ENCODE results near the gene CRADD. TPM values are rescaled to one million over a fixed set of nuclear protein-coding genes. Genes with fewer than 3 reads are reported as not detected.

The CRADD gene
- total and polyA plus RNA-seq, 10 of the 15 experiments (the other 5 are each of a cell fraction or from before 2014, with no cell fraction given) = 7.6 to 15.5 (median 11.7) TPM

DNA sequence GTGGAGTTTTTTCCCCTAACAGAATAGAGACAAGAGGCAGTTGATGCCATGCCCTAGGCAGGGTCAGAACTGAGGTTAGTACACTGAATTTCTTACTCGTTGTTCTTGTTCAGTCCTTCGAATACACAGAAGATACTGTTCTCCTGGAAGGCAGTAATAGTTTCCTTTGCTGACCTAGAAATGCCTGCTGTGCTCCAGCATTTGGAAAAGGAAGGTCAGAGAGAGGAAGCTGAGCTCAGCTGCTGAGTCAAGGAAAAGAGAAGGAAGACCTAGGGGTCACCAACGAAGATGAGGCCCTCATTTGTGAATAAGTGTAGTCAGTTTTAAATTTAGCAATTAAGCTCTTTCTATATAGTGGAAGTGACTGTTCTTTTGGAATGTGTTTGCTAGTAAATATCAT is 100.1 kb downstream of the CRADD start:
- Histone ChIP-seq H3K4me3 (no peak overlapping the region), H3K4me1 (ENCODE audit: control insufficient read depth, insufficient read depth, low read length) (no peaks in the 10 kb centered on the region), H3K9me3 (replicated peaks; ENCODE audit: control insufficient read depth, insufficient read depth, low read length) (no peaks in the 10 kb centered on the region), H3K4me2 (ENCODE audit: control insufficient read depth, insufficient read depth) (no peak overlapping the region), H3K27me3 (replicated peaks in 1 of 2; ENCODE audit: control insufficient read depth in 2 of 2, insufficient read depth in 2 of 2, low read length in 1 of 2) (no peaks in the 10 kb centered on the region), H3K9ac (ENCODE audit: control insufficient read depth, insufficient read depth, low read length) (no peak overlapping the region), H3K79me2 (ENCODE audit: control insufficient read depth, insufficient read depth, low read length) (no peaks in the 10 kb centered on the region), H3K27ac (ENCODE audit: control insufficient read depth, insufficient read depth) (no peak overlapping the region), H4K20me1 (ENCODE audit: control insufficient read depth, insufficient read depth) (no peaks in the 10 kb centered on the region), H2AFZ (ENCODE audit: control insufficient read depth, low read depth, low read length) (no peak overlapping the region), H3K36me3 (ENCODE audit: control insufficient read depth in 2 of 2, insufficient read depth in 2 of 2, low read length in 1 of 2) (no peaks in the 10 kb centered on the region)
- in situ Hi-C loops (cut with MboI) = no loop called here
- SMC1A ChIA-PET (ENCODE audit: uncharacterized antibody, unreplicated experiment) = interaction anchor here (0.7 kb wide), 2 partner anchors 206 to 272 kb away, joined by 3 to 5 read pairs; no protein-coding TSS in a partner anchor
- POLR2A ChIA-PET = no interaction called here
- intact Hi-C loops (cut with micrococcal nuclease; ENCODE audit: unreplicated experiment) = no loop called here
- WGBS (ENCODE audit: insufficient coverage, insufficient replicate concordance, low lambda C conversion rate, missing lambda C conversion rate) = 64% methylated on average over 3 of the region's 3 CpGs
- no TSS peak for BruUV-seq (replicated peaks)
- DNase-seq (ENCODE audit: low read depth, low spot score) (no peak), FAIRE-seq (no peak), ATAC-seq (no peak)
- RAD21 ChIA-PET (ENCODE audit: unreplicated experiment) = interaction anchor here (0.9 kb wide), 1 partner anchor 13 kb away, joined by 3 read pairs; no protein-coding TSS in a partner anchor
- CTCF ChIA-PET = interaction anchor here (1.2 kb wide), 1 partner anchor 11 kb away, joined by 3 read pairs; no protein-coding TSS in a partner anchor
- TF ChIP-seq FOS (IDR thresholded peaks at IDR 0.05; ENCODE audit: borderline replicate concordance, extremely low read depth, insufficient read length) = no peak
- no peak for TF ChIP-seq HDAC2 (IDR thresholded peaks at IDR 0.05)
- no peak for TF ChIP-seq ZZZ3 (IDR thresholded peaks at IDR 0.05; ENCODE audit: control insufficient read depth, insufficient read length, low read depth)
- TF ChIP-seq, protein P1, sequence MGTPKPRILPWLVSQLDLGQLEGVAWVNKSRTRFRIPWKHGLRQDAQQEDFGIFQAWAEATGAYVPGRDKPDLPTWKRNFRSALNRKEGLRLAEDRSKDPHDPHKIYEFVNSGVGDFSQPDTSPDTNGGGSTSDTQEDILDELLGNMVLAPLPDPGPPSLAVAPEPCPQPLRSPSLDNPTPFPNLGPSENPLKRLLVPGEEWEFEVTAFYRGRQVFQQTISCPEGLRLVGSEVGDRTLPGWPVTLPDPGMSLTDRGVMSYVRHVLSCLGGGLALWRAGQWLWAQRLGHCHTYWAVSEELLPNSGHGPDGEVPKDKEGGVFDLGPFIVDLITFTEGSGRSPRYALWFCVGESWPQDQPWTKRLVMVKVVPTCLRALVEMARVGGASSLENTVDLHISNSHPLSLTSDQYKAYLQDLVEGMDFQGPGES (IDR thresholded peaks at IDR 0.05) = no peak
- TF ChIP-seq PML (IDR thresholded peaks at IDR 0.05; ENCODE audit: low read length) = no peak
- no peak for TF ChIP-seq NR2C1 (IDR thresholded peaks at IDR 0.05)
- no peak for TF ChIP-seq FOXK2 (IDR thresholded peaks at IDR 0.05)
- TF ChIP-seq, protein P2, sequence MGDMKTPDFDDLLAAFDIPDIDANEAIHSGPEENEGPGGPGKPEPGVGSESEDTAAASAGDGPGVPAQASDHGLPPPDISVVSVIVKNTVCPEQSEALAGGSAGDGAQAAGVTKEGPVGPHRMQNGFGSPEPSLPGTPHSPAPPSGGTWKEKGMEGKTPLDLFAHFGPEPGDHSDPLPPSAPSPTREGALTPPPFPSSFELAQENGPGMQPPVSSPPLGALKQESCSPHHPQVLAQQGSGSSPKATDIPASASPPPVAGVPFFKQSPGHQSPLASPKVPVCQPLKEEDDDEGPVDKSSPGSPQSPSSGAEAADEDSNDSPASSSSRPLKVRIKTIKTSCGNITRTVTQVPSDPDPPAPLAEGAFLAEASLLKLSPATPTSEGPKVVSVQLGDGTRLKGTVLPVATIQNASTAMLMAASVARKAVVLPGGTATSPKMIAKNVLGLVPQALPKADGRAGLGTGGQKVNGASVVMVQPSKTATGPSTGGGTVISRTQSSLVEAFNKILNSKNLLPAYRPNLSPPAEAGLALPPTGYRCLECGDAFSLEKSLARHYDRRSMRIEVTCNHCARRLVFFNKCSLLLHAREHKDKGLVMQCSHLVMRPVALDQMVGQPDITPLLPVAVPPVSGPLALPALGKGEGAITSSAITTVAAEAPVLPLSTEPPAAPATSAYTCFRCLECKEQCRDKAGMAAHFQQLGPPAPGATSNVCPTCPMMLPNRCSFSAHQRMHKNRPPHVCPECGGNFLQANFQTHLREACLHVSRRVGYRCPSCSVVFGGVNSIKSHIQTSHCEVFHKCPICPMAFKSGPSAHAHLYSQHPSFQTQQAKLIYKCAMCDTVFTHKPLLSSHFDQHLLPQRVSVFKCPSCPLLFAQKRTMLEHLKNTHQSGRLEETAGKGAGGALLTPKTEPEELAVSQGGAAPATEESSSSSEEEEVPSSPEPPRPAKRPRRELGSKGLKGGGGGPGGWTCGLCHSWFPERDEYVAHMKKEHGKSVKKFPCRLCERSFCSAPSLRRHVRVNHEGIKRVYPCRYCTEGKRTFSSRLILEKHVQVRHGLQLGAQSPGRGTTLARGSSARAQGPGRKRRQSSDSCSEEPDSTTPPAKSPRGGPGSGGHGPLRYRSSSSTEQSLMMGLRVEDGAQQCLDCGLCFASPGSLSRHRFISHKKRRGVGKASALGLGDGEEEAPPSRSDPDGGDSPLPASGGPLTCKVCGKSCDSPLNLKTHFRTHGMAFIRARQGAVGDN (IDR thresholded peaks at IDR 0.05) = no peak
- TF ChIP-seq CUX1 (IDR thresholded peaks at IDR 0.05; ENCODE audit: insufficient replicate concordance, low read depth, low read length) = no peak
- TF ChIP-seq RUNX3 (IDR thresholded peaks at IDR 0.05; ENCODE audit: low read length) = no peak
- no peak for TF ChIP-seq NRF1 (conservative IDR thresholded peaks at IDR 0.05; ENCODE audit: low read depth, low read length)
- no peak for TF ChIP-seq HDGF (IDR thresholded peaks at IDR 0.05)
- TF ChIP-seq JUNB (IDR thresholded peaks at IDR 0.05) = no peak
- TF ChIP-seq SUZ12 (IDR thresholded peaks at IDR 0.05; ENCODE audit: unreplicated experiment) = no peak
- TF ChIP-seq, protein P3, sequence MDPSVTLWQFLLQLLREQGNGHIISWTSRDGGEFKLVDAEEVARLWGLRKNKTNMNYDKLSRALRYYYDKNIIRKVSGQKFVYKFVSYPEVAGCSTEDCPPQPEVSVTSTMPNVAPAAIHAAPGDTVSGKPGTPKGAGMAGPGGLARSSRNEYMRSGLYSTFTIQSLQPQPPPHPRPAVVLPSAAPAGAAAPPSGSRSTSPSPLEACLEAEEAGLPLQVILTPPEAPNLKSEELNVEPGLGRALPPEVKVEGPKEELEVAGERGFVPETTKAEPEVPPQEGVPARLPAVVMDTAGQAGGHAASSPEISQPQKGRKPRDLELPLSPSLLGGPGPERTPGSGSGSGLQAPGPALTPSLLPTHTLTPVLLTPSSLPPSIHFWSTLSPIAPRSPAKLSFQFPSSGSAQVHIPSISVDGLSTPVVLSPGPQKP (IDR thresholded peaks at IDR 0.05; ENCODE audit: low read depth, low read length) = no peak

All from GM12878 (cell line).